Activated CD4-positive, alpha-beta T cell treated with anti-CD3 and anti-CD28 coated beads, Interleukin-2, Interleukin-6, amounts not matched to agents 100 ng/mL and 50 ng/mL, durations not matched to agents 16 hours and 8 hours (primary cell): ENCODE results near the gene RDH16.
"Not testable (repeated sequence)": the region's sequence is repeated elsewhere in the genome, so short reads cannot be mapped to it uniquely, and the experiment has no call there.

ENCODE experiments used
- DNase-seq: peaks from one replicate; pipeline ENCODE4 v3.0.0-alpha.2; 2020

Gene RDH16

GRCh38 chr12:56916296-56916995 lies 41.0 kb downstream of the RDH16 start:
- no peak for DNase-seq

- no peak for DNase-seq
Measured at GRCh38 chr12:56914724-56915123, 42.7 kb downstream of the RDH16 start.

GRCh38 chr12:56914256-56914655 lies 43.2 kb downstream of the RDH16 start:
- no peak for DNase-seq

- not testable (repeated sequence) for DNase-seq
Measured at GRCh38 chr12:56909403-56909802, 48.0 kb downstream of the RDH16 start.

- no peak for DNase-seq
Measured at GRCh38 chr12:56908136-56908535, 49.3 kb downstream of the RDH16 start.

GRCh38 chr12:56905852-56906251 lies 51.6 kb downstream of the RDH16 start:
- no peak for DNase-seq

GRCh38 chr12:56903374-56903773 lies 54.0 kb downstream of the RDH16 start:
- no peak for DNase-seq
